Measurements from ENCODE around the gene PDCD1. TPM values are rescaled to one million over a fixed set of nuclear protein-coding genes. Genes with fewer than 3 reads are reported as not detected.
"Not testable (repeated sequence)": the region's sequence is repeated elsewhere in the genome, so short reads cannot be mapped to it uniquely, and the experiment has no call there.

Gene PDCD1
- total RNA-seq, 1 experiment from 2014 or later: not detected

DNA sequence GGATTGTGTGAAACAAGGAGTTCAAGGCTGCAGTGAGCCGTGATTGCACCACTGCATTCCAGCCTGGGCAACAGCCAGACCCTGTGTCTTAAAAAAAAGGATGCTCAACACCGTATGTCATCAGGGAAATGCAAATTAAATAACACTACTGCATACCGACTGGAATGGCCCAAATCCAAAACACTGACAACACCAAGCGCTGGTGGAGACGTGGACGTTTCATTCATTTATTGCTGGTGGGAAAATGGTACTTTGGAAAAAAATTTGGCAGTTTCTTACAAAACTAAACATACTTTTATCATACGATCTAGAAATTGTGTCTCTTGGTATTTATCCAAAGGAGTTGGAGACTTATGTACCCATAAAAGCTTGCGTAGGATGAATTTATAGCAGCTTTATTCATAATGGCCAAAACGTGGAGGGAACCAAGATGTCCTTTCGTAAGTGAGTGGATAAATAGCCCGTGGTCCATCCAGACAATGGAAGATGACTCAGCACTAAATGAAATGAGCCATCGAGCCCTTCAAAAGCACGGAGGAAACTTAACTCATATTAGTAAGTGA, 25.5 kb downstream of the PDCD1 start:
- no peak for DNase-seq (ENCODE audit: low read depth, low spot score)
- in situ Hi-C loops (cut with HindIII; ENCODE audit: low pct_unique_long_range_greater_than_20kb, low sequenced_read_pairs): no loop called here

DNA sequence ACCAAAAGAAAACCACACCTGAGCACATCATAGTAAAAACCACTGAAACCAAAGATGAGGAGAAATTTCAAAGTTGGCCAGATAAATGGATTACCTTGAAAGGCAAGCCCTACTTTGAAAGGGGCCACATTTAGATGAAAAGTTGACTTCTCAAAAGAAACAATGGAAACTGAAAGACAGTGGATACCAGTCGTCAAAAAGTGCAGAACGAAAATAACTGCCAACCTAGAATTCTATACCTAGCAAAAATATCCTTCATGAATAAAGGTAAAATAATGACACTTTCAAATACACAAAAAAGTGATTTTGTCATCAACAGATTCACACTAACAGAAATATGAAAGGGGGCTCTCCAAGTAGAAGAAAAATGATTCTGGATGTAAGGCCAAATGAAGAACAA, 31.3 kb downstream of the PDCD1 start:
- DNase-seq (ENCODE audit: low read depth, low spot score): no peak
- in situ Hi-C loops (cut with HindIII; ENCODE audit: low pct_unique_long_range_greater_than_20kb, low sequenced_read_pairs): no loop called here

DNA sequence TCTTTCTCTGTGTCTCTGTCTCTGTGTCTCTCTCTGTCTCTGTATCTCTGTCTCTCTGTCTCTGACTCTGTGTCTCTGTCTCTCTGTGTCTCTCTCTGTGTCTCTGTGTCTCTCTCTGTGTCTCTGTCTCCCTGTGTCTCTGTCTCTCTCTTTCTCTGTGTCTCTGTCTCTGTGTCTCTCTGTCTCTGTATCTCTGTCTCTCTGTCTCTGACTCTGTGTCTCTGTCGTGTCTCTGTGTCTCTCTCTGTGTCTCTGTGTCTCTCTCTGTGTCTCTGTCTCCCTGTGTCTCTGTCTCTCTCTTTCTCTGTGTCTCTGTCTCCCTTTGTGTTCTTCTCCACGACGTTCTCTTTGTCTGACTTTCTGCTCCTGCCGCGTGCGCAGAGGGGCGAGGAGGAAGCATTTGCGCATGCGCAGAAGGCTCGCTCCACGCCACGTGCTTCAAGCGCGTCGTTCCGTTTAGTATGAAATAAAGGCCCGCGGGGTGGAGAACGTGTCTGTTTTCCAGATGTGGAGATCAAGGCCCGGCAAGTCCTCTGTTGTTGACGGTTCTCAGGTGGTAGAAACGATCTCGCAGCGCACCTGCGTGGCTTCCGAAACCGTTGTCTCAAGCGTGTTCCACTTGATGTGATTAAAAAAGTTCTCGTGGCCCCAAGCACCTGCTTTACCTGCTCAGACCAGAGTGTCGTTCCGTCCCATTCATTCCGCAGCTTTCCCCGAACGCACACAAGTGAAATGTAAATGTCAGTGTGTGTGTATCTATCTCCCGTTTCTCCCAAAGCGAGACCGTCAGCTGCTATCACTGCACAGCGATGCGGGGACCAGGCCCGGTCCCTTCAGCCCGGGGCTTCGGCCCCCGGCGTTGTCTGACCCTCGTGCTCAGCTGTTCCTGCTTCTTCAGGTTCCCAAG, 34.9 kb downstream of the PDCD1 start:
- in situ Hi-C loops (cut with HindIII; ENCODE audit: low pct_unique_long_range_greater_than_20kb, low sequenced_read_pairs); DNase-seq (ENCODE audit: low read depth, low spot score): not testable (repeated sequence)

DNA sequence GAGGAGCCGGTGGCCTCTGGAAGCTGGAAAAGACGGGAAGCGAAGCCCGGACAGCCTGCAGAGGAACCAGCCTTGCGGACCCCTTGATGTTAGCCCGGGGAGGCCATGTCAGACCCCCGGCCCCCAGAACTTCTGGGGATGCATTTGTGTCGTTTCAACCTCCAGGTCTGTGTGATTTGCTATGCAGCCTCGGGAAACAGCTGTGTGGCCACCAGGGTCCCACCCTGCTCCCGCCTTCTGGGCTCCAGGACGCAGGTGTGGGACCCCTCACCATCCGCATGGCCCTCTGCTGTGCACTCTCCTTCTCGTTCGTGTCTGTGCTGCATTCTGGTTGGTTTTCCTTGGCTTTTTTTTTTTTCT, 36.5 kb downstream of the PDCD1 start:
- DNase-seq (ENCODE audit: low read depth, low spot score): no peak
- in situ Hi-C loops (cut with HindIII; ENCODE audit: low pct_unique_long_range_greater_than_20kb, low sequenced_read_pairs): no loop called here

GRCh38 chr2:241821460-241822263, 37.0 kb downstream of the PDCD1 start:
- in situ Hi-C loops (cut with HindIII; ENCODE audit: low pct_unique_long_range_greater_than_20kb, low sequenced_read_pairs): no loop called here
- DNase-seq (ENCODE audit: low read depth, low spot score): no peak

DNA sequence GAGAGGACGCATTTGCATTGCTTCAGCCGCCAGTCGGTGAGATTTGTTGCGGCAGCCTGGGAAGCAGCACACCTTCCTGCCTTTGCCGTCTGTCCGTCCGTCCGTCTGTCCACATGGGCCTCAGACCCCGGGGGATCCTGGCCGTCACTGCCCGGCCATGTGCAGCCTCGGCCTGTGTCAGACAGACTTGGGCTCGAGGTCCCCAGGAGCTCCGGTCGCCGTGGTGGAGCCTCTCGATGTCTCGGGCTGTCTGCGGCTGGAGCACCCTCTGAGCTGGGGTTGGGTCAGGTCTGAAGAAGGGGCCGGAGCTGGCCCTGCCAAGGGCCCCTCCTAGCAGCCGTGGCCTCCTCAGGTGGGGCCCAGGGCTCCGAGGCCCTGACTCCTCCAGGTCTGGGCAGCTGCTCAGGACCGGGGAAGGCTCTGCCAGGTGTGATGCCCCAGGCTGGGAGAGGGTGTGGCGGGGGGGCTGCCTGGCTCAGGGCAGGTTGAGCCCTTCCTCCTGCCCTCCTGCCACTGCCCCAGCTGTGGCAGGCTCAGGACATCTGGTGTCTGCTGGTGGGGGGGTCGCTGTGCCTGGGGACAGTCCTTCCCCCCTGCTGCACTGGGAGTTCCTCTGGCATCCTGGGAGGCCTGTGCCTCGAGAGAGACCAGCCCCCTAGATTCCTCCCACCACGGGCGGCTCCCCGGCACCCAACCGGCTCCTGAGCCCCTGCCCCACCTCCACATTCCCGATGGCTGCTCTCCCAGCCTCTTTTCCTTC, 37.9 kb downstream of the PDCD1 start:
- DNase-seq (ENCODE audit: low read depth, low spot score): no peak
- in situ Hi-C loops (cut with HindIII; ENCODE audit: low pct_unique_long_range_greater_than_20kb, low sequenced_read_pairs): no loop called here

DNA sequence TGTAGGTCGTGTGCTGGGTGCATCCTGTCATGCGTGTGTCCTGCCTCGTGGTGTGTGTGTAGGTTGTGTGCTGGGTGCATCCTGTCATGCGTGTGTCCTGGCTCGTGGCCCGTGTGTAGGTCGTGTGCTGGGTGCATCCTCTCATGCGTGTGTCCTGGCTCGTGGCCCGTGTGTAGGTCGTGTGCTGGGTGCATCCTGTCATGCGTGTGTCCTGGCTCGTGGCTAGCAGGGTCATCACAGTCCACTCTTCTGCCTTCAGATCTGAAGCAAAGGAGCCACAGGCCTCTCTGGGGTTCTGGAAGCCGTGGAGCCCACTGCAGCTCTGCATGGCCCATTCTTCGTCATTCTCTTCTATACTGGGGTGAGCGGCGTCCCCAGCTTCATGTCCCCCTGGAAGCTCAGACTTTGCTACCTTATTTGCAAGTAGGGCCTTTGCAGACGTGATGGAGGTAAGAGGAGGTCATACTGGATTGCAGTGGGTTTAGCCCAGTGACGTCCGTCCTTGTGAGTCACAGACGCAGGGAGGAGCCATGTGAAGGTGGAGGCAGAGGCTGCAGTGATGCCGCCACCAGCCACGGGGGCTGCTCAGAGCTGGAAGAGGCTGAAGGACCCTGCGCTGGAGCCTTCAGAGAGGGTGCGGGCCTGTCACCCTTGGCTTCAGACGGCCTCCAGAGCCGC, 38.6 kb downstream of the PDCD1 start:
- in situ Hi-C loops (cut with HindIII; ENCODE audit: low pct_unique_long_range_greater_than_20kb, low sequenced_read_pairs); DNase-seq (ENCODE audit: low read depth, low spot score): not testable (repeated sequence)

DNA sequence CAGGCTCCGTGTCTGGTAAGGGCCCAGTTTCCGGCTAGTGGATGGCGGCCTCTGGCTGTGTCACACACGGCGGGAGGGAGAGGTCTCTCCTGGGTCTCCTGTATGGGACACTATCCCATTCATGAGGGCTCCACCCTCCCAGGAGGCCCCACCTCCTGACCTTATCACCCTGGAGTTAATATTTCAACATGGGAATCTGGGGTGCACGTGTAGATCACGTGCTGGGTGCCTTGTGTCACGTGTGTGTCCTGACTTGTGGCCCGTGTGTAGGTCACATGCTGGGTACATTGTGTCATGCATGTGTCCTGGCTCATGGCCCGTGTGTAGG, 39.8 kb downstream of the PDCD1 start:
- in situ Hi-C loops (cut with HindIII; ENCODE audit: low pct_unique_long_range_greater_than_20kb, low sequenced_read_pairs): no loop called here
- DNase-seq (ENCODE audit: low read depth, low spot score): no peak

DNA sequence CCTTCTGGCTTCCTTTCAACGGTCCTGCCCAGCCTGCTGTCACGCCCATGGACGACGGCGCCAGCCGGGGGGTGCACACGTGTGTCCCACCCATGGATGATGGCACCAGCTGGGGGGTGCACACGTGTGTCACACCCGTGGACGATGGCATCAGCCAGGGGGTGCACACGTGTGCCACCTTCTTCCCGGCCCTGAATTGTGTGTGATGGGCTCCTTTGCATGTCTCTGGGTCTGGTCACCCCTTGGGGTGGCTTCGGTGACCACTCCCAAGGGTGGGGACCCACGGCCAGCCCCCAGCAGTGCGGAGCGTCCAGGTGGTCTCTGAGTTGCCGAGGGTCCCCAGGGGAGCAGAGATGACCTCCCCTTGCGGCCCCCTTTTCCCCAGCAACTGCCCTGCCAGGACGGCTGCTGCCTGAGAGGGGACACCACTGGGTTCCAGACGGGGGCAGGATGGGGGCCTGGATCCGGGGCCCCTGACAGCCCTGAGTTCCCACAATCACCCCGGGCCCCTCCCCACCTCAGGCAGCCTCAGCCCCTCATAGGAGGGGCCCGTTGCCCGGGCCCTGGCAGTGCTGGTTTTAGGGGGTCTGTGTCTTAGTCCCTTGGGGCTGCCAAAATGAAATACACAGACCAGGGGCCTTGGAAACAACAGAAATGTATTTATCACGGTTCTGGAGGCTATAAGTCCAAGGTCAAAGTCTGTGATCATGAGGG, 40.3 kb downstream of the PDCD1 start:
- no peak for DNase-seq (ENCODE audit: low read depth, low spot score)
- in situ Hi-C loops (cut with HindIII; ENCODE audit: low pct_unique_long_range_greater_than_20kb, low sequenced_read_pairs): no loop called here

DNA sequence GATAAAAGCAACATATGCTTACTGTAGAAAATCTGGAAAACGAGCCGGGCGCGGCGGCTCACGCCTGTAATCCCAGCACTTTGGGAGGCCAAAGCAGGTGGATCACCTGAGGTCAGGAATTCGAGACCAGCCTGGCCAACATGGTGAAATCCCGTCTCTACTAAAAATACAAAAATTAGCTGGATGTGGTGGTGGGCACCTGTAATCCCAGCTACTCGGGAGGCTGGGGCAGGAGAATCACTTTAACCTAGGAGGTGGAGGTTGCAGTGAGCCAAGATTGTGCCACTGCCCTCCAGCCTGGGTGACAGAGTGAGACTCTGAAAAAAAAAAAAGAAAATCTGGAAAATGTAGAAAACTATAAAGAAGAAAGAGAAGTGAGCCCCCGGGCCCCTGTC, 40.9 kb downstream of the PDCD1 start:
- not testable (repeated sequence) for DNase-seq (ENCODE audit: low read depth, low spot score)

DNA sequence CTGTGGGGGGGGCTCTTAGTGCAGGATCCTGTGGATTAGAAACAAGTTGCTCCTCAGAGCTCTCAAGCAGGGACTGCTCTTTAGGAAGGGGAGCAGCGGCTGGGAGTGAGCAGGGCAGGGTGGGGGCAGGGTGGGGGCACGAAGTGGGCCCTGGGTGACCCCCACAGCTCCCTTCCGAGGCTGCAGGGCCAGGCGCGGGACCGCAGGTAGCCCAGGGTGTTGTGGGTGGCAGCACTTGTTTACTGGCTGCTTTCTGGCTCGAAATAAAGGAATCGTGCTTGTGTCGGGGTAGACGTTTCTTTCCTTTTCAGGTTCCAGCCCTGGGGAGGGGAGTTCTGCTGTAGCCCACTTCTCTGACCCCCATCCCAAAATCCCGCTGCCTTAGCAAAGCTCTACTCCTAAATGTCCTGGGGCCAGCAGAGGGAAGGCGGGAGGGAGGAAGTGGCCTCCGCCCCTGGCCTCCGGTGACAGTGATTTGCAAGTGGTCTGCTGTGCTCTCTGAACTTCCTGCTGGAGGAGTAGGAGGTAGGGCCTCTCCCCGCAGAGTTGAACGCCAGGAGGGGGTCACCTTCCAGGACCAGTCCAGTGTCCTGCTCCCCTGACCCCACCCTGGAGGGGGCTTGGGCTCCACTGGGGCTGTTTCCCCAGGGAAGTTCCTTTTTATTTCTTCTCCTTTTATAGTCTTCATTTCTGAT, 41.4 kb downstream of the PDCD1 start:
- DNase-seq (ENCODE audit: low read depth, low spot score): no peak
- in situ Hi-C loops (cut with HindIII; ENCODE audit: low pct_unique_long_range_greater_than_20kb, low sequenced_read_pairs): no loop called here

More for the DNA sequence above, 40.9 kb downstream of the PDCD1 start:
- in situ Hi-C loops (cut with HindIII; ENCODE audit: low pct_unique_long_range_greater_than_20kb, low sequenced_read_pairs): not testable (repeated sequence)

DNA sequence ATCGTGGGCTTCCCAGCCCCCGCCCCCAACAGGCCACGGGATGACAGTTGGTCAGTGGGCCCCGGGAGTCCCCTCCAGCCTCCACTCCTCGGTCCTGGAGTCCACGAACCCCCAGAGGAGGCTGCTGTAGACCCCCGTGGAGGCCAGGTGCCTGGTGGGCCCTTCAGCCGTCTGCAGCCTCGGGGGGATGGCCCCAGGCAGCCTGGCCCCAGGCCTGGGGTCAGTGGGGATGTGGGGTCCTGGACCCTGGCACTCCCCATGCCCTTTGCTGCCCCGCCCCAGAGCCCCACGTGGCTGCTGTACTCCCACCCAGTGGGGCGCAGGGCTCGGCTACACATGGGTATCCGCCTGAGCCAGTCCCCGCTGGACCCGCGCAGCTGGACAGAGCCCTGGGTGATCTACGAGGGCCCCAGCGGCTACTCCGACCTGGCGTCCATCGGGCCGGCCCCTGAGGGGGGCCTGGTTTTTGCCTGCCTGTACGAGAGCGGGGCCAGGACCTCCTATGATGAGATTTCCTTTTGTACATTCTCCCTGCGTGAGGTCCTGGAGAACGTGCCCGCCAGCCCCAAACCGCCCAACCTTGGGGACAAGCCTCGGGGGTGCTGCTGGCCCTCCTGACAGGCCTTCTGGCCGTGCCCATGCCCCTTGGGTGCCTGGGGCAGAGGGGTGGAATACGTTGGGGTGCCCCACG, 42.1 kb downstream of the PDCD1 start:
- in situ Hi-C loops (cut with HindIII; ENCODE audit: low pct_unique_long_range_greater_than_20kb, low sequenced_read_pairs): no loop called here
- DNase-seq (ENCODE audit: low read depth, low spot score): no peak

- DNase-seq (ENCODE audit: low read depth, low spot score): no peak
- in situ Hi-C loops (cut with HindIII; ENCODE audit: low pct_unique_long_range_greater_than_20kb, low sequenced_read_pairs): no loop called here
Observed at GRCh38 chr2:241815477-241816430, 42.9 kb downstream of the PDCD1 start.

DNA sequence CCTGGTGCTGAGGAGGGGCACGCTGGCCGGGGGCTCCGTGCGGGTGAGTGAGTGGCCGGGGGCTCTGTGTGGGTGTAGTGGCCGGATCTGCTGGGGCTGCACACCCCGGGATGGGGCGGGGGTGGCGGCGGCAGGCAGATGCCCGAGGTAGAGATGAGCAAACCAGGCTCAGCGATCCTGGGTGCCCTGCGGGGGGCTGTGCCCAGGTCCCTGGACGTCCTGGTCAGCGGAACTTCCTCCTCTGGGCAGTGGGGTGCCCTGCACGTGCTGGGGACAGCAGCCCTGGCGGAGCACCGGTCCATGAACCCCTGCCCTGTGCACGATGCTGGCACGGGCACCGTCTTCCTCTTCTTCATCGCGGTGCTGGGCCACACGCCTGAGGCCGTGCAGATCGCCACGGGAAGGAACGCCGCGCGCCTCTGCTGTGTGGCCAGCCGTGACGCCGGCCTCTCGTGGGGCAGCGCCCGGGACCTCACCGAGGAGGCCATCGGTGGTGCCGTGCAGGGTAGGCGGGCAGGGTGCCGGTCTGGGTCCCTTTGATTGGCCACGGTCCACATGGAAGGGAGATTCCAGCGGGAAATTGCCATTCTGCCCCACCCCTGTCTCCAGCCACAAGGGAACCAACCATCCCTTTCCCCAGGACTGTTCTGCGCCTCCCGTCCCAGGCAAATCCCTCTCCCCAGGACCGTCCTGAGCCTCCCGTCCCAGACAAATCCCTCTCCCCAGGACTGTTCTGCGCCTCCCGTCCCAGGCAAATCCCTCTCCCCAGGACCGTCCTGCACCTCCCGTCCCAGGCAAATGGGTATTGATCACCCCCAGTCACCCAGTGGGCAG, 43.8 kb downstream of the PDCD1 start:
- in situ Hi-C loops (cut with HindIII; ENCODE audit: low pct_unique_long_range_greater_than_20kb, low sequenced_read_pairs): no loop called here
- DNase-seq (ENCODE audit: low read depth, low spot score): no peak

Data from SK-MEL-5 (cell line).